GM12878 (cell line): ENCODE results near the gene BCAS4. TPM values are rescaled to one million over a fixed set of nuclear protein-coding genes. Genes with fewer than 3 reads are reported as not detected.

Source experiments
- ATAC-seq: fragments of 200-7000 bp; cut with Tn5 transposase; 3 replicates; pipeline ENCODE4 v1.9.1; 2020; ENCODE audit warnings: mild to moderate bottlenecking, moderate library complexity
- BruUV-seq: library from RNA; stranded (reverse); fragments of 400-500 nt; replicated peaks from 2 replicates; lab custom pipeline; 2021; lab: Mats Ljungman, UMichigan
- CTCF ChIA-PET: fragments of 300-600 bp; sonication (Branson Sonifier 250); formaldehyde crosslinking; extraction: SDS; loops from one replicate; lab custom pipeline; 2021; ENCODE audit warnings: inconsistent platforms; lab: Yijun Ruan, JAX
- POLR2A ChIA-PET: fragments of 350-600 bp; formaldehyde crosslinking; extraction: SDS; loops from one replicate; lab custom pipeline; 2021; ENCODE audit warnings: inconsistent platforms; lab: Charles Lee
- RAD21 ChIA-PET: fragments of 300-600 bp; sonication (Branson Sonifier 250); formaldehyde crosslinking; loops from one replicate; lab custom pipeline; 2023; ENCODE audit warnings: antibody characterized with exemption; ENCODE audit not compliant: unreplicated experiment; lab: Charles Lee
- SMC1A ChIA-PET: fragments of 300-600 bp; sonication (Branson Sonifier 250); formaldehyde crosslinking; loops from one replicate; lab custom pipeline; 2023; ENCODE audit not compliant: unreplicated experiment, uncharacterized antibody; lab: Charles Lee
- DNase-seq: peaks from one replicate; pipeline ENCODE4 v3.0.0-alpha.2; 2011; ENCODE audit warnings: low read depth, low spot score
- FAIRE-seq: peaks from 3 replicates; lab custom pipeline; 2011; peaks lifted over from hg19 to GRCh38; lab: Jason Lieb, UNC
- H2AFZ ChIP-seq: 2 replicates; pipeline ENCODE4 v1.6.0; 2011; ENCODE audit warnings: low read depth, low read length, control low read depth; ENCODE audit not compliant: control insufficient read depth
- H3K27ac ChIP-seq: 2 replicates; pipeline ENCODE4 v1.5.1; 2011; ENCODE audit warnings: control low read depth; ENCODE audit not compliant: control insufficient read depth, insufficient read depth
- H3K27me3 ChIP-seq, 2 experiments: replicated peaks in 1 of 2; 2 replicates each; pipeline versions ENCODE4 v1.6.0 to v1.6.1; 2011; ENCODE audit warnings: low read length in 1 of 2; ENCODE audit not compliant: control insufficient read depth in 2 of 2, insufficient read depth in 2 of 2
- H3K36me3 ChIP-seq, 2 experiments: 2 replicates each; pipeline ENCODE4 v1.5.1; 2011; ENCODE audit warnings: low read length in 1 of 2; ENCODE audit not compliant: control insufficient read depth in 2 of 2, insufficient read depth in 2 of 2
- H3K4me1 ChIP-seq: 2 replicates; pipeline ENCODE4 v1.6.1; 2011; ENCODE audit warnings: mild to moderate bottlenecking, low read length, moderate library complexity, mixed read lengths; ENCODE audit not compliant: control insufficient read depth, insufficient read depth
- H3K4me2 ChIP-seq: 2 replicates; pipeline ENCODE4 v1.6.0; 2011; ENCODE audit warnings: control low read depth; ENCODE audit not compliant: control insufficient read depth, insufficient read depth
- H3K4me3 ChIP-seq: fragments of 200-600 bp; sonication (generic); 2 replicates; pipeline ENCODE4 v1.5.1; 2016
- H3K79me2 ChIP-seq: 2 replicates; pipeline ENCODE4 v1.6.0; 2011; ENCODE audit warnings: low read length; ENCODE audit not compliant: control insufficient read depth, insufficient read depth
- H3K9ac ChIP-seq: 2 replicates; pipeline ENCODE4 v1.8.0; 2011; ENCODE audit warnings: low read length, control low read depth, mixed read lengths; ENCODE audit not compliant: control insufficient read depth, insufficient read depth
- H3K9me3 ChIP-seq: replicated peaks from 3 replicates; pipeline ENCODE4 v1.5.1; 2011; ENCODE audit warnings: mild to moderate bottlenecking, low read length; ENCODE audit not compliant: control insufficient read depth, insufficient read depth
- H4K20me1 ChIP-seq: 2 replicates; pipeline ENCODE4 v1.6.0; 2011; ENCODE audit not compliant: control insufficient read depth, insufficient read depth
- ATF7 ChIP-seq: fragments of 450-650 bp; IDR thresholded peaks from 2 replicates; pipeline ENCODE4 v1.6.1; 2016; ENCODE audit warnings: low read depth, mild to moderate bottlenecking
- CBFB ChIP-seq: IDR thresholded peaks from 2 replicates; pipeline ENCODE4 v1.6.1; 2016; ENCODE audit warnings: antibody characterized with exemption, low read depth
- CHD4 ChIP-seq: fragments of 200-600 bp; sonication (generic); IDR thresholded peaks from 2 replicates; pipeline ENCODE4 v1.6.1; 2016; ENCODE audit warnings: mild to moderate bottlenecking
- FOXM1 ChIP-seq: IDR thresholded peaks from 2 replicates; pipeline ENCODE4 v1.6.1; 2012; ENCODE audit warnings: low read depth, mild to moderate bottlenecking, inconsistent platforms, low read length, moderate library complexity
- KLF5 ChIP-seq: fragments of 450-650 bp; IDR thresholded peaks from 2 replicates; pipeline ENCODE4 v1.6.1; 2014; ENCODE audit warnings: mild to moderate bottlenecking; ENCODE audit not compliant: partially characterized antibody
- MEF2A ChIP-seq: IDR thresholded peaks from 2 replicates; pipeline ENCODE4 v1.6.1; 2011; ENCODE audit warnings: low read depth, mild to moderate bottlenecking, low read length, moderate library complexity; ENCODE audit not compliant: insufficient read depth
- NRF1 ChIP-seq: conservative IDR thresholded peaks from 2 replicates; pipeline ENCODE4 v1.6.1; 2011; ENCODE audit warnings: mild to moderate bottlenecking, low read depth, low read length, improper control_type of control experiment
- POU2F2 ChIP-seq: IDR thresholded peaks from 3 replicates; pipeline ENCODE4 v1.6.1; 2011; ENCODE audit warnings: low read depth, mild to moderate bottlenecking, low read length, borderline replicate concordance
- RBBP5 ChIP-seq: fragments of 200-600 bp; sonication (generic); conservative IDR thresholded peaks from 2 replicates; pipeline ENCODE4 v1.6.1; 2016
- REST ChIP-seq: IDR thresholded peaks from 2 replicates; pipeline ENCODE4 v1.6.1; 2012; ENCODE audit warnings: mild to moderate bottlenecking, low read depth, low read length
- SPI1 ChIP-seq: IDR thresholded peaks from 2 replicates; pipeline ENCODE4 v1.6.1; 2011; ENCODE audit warnings: low read depth, mild to moderate bottlenecking, low read length, moderate library complexity, borderline replicate concordance; ENCODE audit not compliant: insufficient read depth
- ZNF207 ChIP-seq: fragments of 450-650 bp; IDR thresholded peaks from 2 replicates; pipeline ENCODE4 v1.6.1; 2014; ENCODE audit warnings: antibody characterized with exemption, mild to moderate bottlenecking, borderline replicate concordance
- ZSCAN29 ChIP-seq: fragments of 450-650 bp; IDR thresholded peaks from 2 replicates; pipeline ENCODE4 v1.6.1; 2017; ENCODE audit warnings: mild to moderate bottlenecking, moderate library complexity
- WGBS: methylation state at CpG from one replicate; pipeline ENCODE4 v1.1.6; 2016; ENCODE audit warnings: low lambda C conversion rate; ENCODE audit not compliant: insufficient replicate concordance, insufficient coverage; ENCODE audit errors: missing lambda C conversion rate; 5-methylcytosine and 5-hydroxymethylcytosine counted together
- in situ Hi-C: fragments of 300-500 bp; cut with MboI; formaldehyde crosslinking; loops from 9 replicates; pipeline ENCODE4 v1.14.3; 2018; ENCODE audit warnings: mixed read lengths
- intact Hi-C: fragments of 100-400 bp; cut with micrococcal nuclease; formaldehyde crosslinking; loops from one replicate; pipeline ENCODE4 v1.14.2; 2022; ENCODE audit not compliant: unreplicated experiment
- polyA plus RNA-seq, 11 experiments: library from polyadenylated mRNA; depleted of rRNA in 4 of 11; unstranded in 6 of 11; stranded (reverse) in 5 of 11; fragments of >200 nt; fragmentation: Nextera tagmentation in 4 of 11; fragmentation: Illumina TruSeq in 1 of 11; extraction: Ambion mirVana in 4 of 11; extraction: Trizol in 1 of 11; gene quantifications; 1 replicate in 1 of 11; 2 replicates in 10 of 11; pipeline versions ENCODE4 v1.2.1 to v1.2.3, GENCODE V29; 2011 to 2016; ENCODE audit warnings: inconsistent platforms in 2 of 11, missing spikeins in 2 of 11, low read depth in 1 of 11
- total RNA-seq, 4 experiments: library from RNA; depleted of rRNA in 3 of 4; stranded (reverse); fragments of >200 nt in 3 of 4; fragmentation: Illumina TruSeq in 1 of 4; extraction: Trizol in 1 of 4; gene quantifications; 2 replicates each; pipeline versions ENCODE4 v1.2.1 to v1.2.3, GENCODE V29; 2013 to 2021
- TF ChIP-seq, protein P1 (sequence below): fragments of 450-650 bp; IDR thresholded peaks from 2 replicates; pipeline ENCODE4 v1.6.1; 2016; ENCODE audit warnings: mild to moderate bottlenecking

The BCAS4 gene
- total and polyA plus RNA-seq, 10 of the 15 experiments (the other 5 are each of a cell fraction or from before 2014, with no cell fraction given): 14.8 to 214 (median 65.3) TPM

- no peak for TF ChIP-seq ZNF207
- TF ChIP-seq CBFB: no peak
- TF ChIP-seq FOXM1: no peak
- TF ChIP-seq SPI1: no peak
- TF ChIP-seq RBBP5: no peak
- TF ChIP-seq REST: no peak
- TF ChIP-seq POU2F2: no peak
- TF ChIP-seq KLF5: no peak
- TF ChIP-seq CHD4: no peak
- TF ChIP-seq ZSCAN29: no peak
- no peak for TF ChIP-seq NRF1
- no peak for TF ChIP-seq MEF2A
- TF ChIP-seq ATF7: no peak
- TF ChIP-seq, protein P1, sequence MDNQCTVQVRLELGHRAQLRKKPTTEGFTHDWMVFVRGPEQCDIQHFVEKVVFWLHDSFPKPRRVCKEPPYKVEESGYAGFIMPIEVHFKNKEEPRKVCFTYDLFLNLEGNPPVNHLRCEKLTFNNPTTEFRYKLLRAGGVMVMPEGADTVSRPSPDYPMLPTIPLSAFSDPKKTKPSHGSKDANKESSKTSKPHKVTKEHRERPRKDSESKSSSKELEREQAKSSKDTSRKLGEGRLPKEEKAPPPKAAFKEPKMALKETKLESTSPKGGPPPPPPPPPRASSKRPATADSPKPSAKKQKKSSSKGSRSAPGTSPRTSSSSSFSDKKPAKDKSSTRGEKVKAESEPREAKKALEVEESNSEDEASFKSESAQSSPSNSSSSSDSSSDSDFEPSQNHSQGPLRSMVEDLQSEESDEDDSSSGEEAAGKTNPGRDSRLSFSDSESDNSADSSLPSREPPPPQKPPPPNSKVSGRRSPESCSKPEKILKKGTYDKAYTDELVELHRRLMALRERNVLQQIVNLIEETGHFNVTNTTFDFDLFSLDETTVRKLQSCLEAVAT: no peak
- in situ Hi-C loops (no loop called here), intact Hi-C loops (no loop called here)
- Histone ChIP-seq H3K36me3 (peaks cover 15 to 21% of the 10 kb centered on the region in 2 experiments), H3K9me3 (no peaks in the 10 kb centered on the region), H2AFZ (no peak overlapping the region), H3K27me3 (no peaks in the 10 kb centered on the region), H3K27ac (no peak overlapping the region), H3K9ac (no peak overlapping the region), H4K20me1 (peaks cover 6% of the 10 kb centered on the region; the same call in 1 of the 2 replicates), H3K4me3 (no peak overlapping the region), H3K79me2 (peaks cover 46% of the 10 kb centered on the region), H3K4me2 (no peak overlapping the region), H3K4me1 (no peaks in the 10 kb centered on the region)
- ATAC-seq (no peak), DNase-seq (no peak), FAIRE-seq (no peak)
- CTCF ChIA-PET: interaction anchor here (0.9 to 4.5 kb wide), 4 partner anchors 12 to 107 kb away, joined by 3 to 17 read pairs (median 10); partner anchors contain the start of gene BCAS4
- RAD21 ChIA-PET: interaction anchor here (1.4 kb wide), 1 partner anchor 107 kb away, joined by 5 read pairs; the partner anchor contains the start of gene BCAS4
- SMC1A ChIA-PET: interaction anchor here (0.5 to 2.5 kb wide), 3 partner anchors 10 to 74 kb away, joined by 3 to 10 read pairs (median 3); no protein-coding TSS in a partner anchor
- POLR2A ChIA-PET: interaction anchor here (0.7 kb wide), 1 partner anchor 106 kb away, joined by 11 read pairs; no protein-coding TSS in a partner anchor
- 67% methylated on average over 1 of the region's 1 CpG for WGBS
- BruUV-seq: no TSS peak
Observed at GRCh38 chr20:50901301-50901700, 106.4 kb downstream of the BCAS4 start.
